ENCODE results near the gene CRYGS.
"Not testable (repeated sequence)": the region's sequence is repeated elsewhere in the genome, so short reads cannot be mapped to it uniquely, and the experiment has no call there.

CRYGS gene

GRCh38 chr3:186544281-186544680 is at the start of gene CRYGS:
Gene CRYGS (minus strand): TSS chr3:186544380. CDS start chr3:186544326, 54 bp downstream.
- no peak for DNase-seq

GRCh38 chr3:186593862-186594261 is 49.7 kb upstream of the CRYGS start:
- DNase-seq, result no peak

- DNase-seq, result no peak
These were observed 48.5 kb upstream of the CRYGS start for GRCh38 chr3:186592682-186593081.

- no peak for DNase-seq
These were observed 46.6 kb upstream of the CRYGS start for GRCh38 chr3:186590580-186591295.

- DNase-seq, result no peak
These were observed 45.8 kb upstream of the CRYGS start for GRCh38 chr3:186589856-186590579.

GRCh38 chr3:186589121-186589520 is 44.9 kb upstream of the CRYGS start:
- DNase-seq, result no peak

- DNase-seq, result no peak
These were observed 44.5 kb upstream of the CRYGS start for GRCh38 chr3:186588632-186589031.

GRCh38 chr3:186587183-186587582 is 43.0 kb upstream of the CRYGS start:
- no peak for DNase-seq

GRCh38 chr3:186586245-186586644 is 42.1 kb upstream of the CRYGS start:
- not testable (repeated sequence) for DNase-seq

- no peak for DNase-seq
These were observed 39.7 kb upstream of the CRYGS start for GRCh38 chr3:186583831-186584230.

GRCh38 chr3:186582541-186582940 is 38.4 kb upstream of the CRYGS start:
- DNase-seq, result no peak

GRCh38 chr3:186580785-186581184 is 36.6 kb upstream of the CRYGS start:
- DNase-seq, result no peak

- DNase-seq, result no peak
These were observed 33.3 kb upstream of the CRYGS start for GRCh38 chr3:186577521-186577920.

- no peak for DNase-seq
These were observed 27.4 kb upstream of the CRYGS start for GRCh38 chr3:186571644-186572013.

- DNase-seq, result no peak
These were observed 26.9 kb upstream of the CRYGS start for GRCh38 chr3:186570941-186571643.

GRCh38 chr3:186570096-186570940 is 26.1 kb upstream of the CRYGS start, which contains the start of gene DNAJB11:
Gene DNAJB11 (plus strand): TSS chr3:186570720. CDS start chr3:186570898, 178 bp downstream.
- peak; percentile 98 for DNase-seq

- no peak for DNase-seq
These were observed 25.6 kb upstream of the CRYGS start for GRCh38 chr3:186569779-186570095.

GRCh38 chr3:186569361-186569760 is 25.2 kb upstream of the CRYGS start:
- DNase-seq, result not testable (repeated sequence)

GRCh38 chr3:186567072-186567921 is 23.1 kb upstream of the CRYGS start, which contains the start of gene TBCCD1:
Gene TBCCD1 (minus strand): TSS chr3:186567339. CDS start chr3:186564329, 3,010 bp downstream.
- peak; percentile 88 for DNase-seq

GRCh38 chr3:186566772-186567071 is 22.5 kb upstream of the CRYGS start:
- DNase-seq, result peak; percentile 62

- DNase-seq, result no peak
These were observed 20.4 kb upstream of the CRYGS start for GRCh38 chr3:186564586-186564985.
